ENCODE data around the gene ABHD1. TPM values are rescaled to one million over a fixed set of nuclear protein-coding genes. Genes with fewer than 3 reads are reported as not detected.

The ABHD1 gene
- polyA plus RNA-seq, 1 donor from 2014 or later = not detected

DNA sequence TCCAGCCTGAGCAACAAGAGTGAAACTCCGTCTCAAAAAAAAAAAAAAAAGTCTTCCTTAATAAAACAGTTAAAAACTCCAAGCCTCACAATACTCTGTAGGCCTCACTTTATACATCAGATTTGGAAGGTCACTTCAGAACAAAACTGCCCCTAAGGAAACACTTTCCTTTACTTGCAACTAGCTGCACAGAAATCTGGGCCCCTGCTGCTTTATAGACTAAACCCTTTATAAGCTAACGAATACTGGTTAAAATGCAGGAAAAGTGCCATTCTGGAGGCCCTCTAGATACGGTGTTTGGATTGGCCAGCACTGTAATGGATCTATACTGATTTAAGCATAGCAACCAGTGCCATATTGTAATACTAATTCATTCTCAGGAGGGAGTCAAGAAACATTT is 1.5 kb downstream of the ABHD1 start:
- Histone ChIP-seq H3F3A (ENCODE audit: insufficient read depth, low read length, poor library complexity, severe bottlenecking) (no peaks in the 10 kb centered on the region), H3K36me3 (ENCODE audit: insufficient read depth, low read length) (no peaks in the 10 kb centered on the region), H3K9me2 (ENCODE audit: insufficient read depth, low read length) (no peaks in the 10 kb centered on the region), H3K9ac (ENCODE audit: low read length) (no peak overlapping the region), H2AFZ (ENCODE audit: low read depth, low read length) (no peak overlapping the region), H3K27me3 (ENCODE audit: insufficient read depth, low read depth, low read length) (peaks cover 10% of the 10 kb centered on the region), H4K20me1 (ENCODE audit: insufficient read depth) (no peaks in the 10 kb centered on the region), H3K4me3 (ENCODE audit: low read length) (no peak overlapping the region), H3K9me3 (ENCODE audit: low read length) (no peaks in the 10 kb centered on the region), H3K4me2 (ENCODE audit: low read length) (no peak overlapping the region), H3K27ac (ENCODE audit: low read length) (no peak overlapping the region), H3K79me2 (replicated peaks; ENCODE audit: insufficient read depth, low read length) (no peaks in the 10 kb centered on the region)
- TF ChIP-seq MXI1 (conservative IDR thresholded peaks at IDR 0.05; ENCODE audit: poor library complexity, severe bottlenecking) (no peak), POLR2AphosphoS5 (IDR thresholded peaks at IDR 0.05) (no peak), EP300 (conservative IDR thresholded peaks at IDR 0.05; ENCODE audit: poor library complexity, severe bottlenecking) (no peak), RAD21 (conservative IDR thresholded peaks at IDR 0.05) (no peak), TAF1 (IDR thresholded peaks at IDR 0.05; ENCODE audit: low read depth) (no peak), SMC3 (conservative IDR thresholded peaks at IDR 0.05; ENCODE audit: poor library complexity) (no peak), EZH2 (IDR thresholded peaks at IDR 0.05; ENCODE audit: borderline replicate concordance, insufficient read depth, low read length, poor library complexity, severe bottlenecking) (no peak)
- TF ChIP-seq, protein P1, sequence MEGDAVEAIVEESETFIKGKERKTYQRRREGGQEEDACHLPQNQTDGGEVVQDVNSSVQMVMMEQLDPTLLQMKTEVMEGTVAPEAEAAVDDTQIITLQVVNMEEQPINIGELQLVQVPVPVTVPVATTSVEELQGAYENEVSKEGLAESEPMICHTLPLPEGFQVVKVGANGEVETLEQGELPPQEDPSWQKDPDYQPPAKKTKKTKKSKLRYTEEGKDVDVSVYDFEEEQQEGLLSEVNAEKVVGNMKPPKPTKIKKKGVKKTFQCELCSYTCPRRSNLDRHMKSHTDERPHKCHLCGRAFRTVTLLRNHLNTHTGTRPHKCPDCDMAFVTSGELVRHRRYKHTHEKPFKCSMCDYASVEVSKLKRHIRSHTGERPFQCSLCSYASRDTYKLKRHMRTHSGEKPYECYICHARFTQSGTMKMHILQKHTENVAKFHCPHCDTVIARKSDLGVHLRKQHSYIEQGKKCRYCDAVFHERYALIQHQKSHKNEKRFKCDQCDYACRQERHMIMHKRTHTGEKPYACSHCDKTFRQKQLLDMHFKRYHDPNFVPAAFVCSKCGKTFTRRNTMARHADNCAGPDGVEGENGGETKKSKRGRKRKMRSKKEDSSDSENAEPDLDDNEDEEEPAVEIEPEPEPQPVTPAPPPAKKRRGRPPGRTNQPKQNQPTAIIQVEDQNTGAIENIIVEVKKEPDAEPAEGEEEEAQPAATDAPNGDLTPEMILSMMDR (IDR thresholded peaks at IDR 0.05; ENCODE audit: poor library complexity, severe bottlenecking) = no peak
- TF ChIP-seq, protein P2, sequence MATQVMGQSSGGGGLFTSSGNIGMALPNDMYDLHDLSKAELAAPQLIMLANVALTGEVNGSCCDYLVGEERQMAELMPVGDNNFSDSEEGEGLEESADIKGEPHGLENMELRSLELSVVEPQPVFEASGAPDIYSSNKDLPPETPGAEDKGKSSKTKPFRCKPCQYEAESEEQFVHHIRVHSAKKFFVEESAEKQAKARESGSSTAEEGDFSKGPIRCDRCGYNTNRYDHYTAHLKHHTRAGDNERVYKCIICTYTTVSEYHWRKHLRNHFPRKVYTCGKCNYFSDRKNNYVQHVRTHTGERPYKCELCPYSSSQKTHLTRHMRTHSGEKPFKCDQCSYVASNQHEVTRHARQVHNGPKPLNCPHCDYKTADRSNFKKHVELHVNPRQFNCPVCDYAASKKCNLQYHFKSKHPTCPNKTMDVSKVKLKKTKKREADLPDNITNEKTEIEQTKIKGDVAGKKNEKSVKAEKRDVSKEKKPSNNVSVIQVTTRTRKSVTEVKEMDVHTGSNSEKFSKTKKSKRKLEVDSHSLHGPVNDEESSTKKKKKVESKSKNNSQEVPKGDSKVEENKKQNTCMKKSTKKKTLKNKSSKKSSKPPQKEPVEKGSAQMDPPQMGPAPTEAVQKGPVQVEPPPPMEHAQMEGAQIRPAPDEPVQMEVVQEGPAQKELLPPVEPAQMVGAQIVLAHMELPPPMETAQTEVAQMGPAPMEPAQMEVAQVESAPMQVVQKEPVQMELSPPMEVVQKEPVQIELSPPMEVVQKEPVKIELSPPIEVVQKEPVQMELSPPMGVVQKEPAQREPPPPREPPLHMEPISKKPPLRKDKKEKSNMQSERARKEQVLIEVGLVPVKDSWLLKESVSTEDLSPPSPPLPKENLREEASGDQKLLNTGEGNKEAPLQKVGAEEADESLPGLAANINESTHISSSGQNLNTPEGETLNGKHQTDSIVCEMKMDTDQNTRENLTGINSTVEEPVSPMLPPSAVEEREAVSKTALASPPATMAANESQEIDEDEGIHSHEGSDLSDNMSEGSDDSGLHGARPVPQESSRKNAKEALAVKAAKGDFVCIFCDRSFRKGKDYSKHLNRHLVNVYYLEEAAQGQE (IDR thresholded peaks at IDR 0.05; ENCODE audit: borderline replicate concordance) = no peak

DNA sequence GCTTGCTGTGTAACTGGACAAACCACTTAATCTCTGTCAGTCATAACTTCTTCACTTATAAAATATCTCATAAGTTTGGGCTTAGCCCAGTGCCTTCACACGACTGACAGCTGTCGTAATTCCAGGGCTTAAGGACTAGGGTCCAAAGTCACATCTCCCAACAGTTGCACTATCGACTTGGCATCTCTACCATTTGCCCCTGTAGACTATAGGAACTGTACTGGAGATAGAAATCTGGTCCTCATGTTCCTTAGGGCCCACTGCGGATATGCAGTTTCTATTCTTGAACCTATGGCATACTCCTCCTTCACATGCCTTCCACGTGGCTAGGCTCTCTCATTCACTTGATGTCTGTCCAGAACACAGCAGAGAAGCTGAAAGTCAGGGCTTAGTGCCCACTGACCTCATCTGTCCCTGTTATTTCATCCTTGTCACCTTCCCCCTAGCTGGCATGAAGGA is 2.7 kb downstream of the ABHD1 start:
- peaks cover 6% of the 10 kb centered on the region for H3K27me3 ChIP-seq (ENCODE audit: insufficient read depth, low read depth, low read length)
- no peak overlapping the region for H3K4me3 ChIP-seq (ENCODE audit: low read length)
- H3K79me2 ChIP-seq (replicated peaks; ENCODE audit: insufficient read depth, low read length) = no peaks in the 10 kb centered on the region
- H3K27ac ChIP-seq (ENCODE audit: low read length) = no peak overlapping the region
- H4K20me1 ChIP-seq (ENCODE audit: insufficient read depth) = no peaks in the 10 kb centered on the region
- no peaks in the 10 kb centered on the region for H3K9me3 ChIP-seq (ENCODE audit: low read length)
- no peak overlapping the region for H3K9ac ChIP-seq (ENCODE audit: low read length)
- no peak overlapping the region for H2AFZ ChIP-seq (ENCODE audit: low read depth, low read length)
- TF ChIP-seq EZH2 (IDR thresholded peaks at IDR 0.05; ENCODE audit: borderline replicate concordance, insufficient read depth, low read length, poor library complexity, severe bottlenecking) (no peak), EP300 (conservative IDR thresholded peaks at IDR 0.05; ENCODE audit: poor library complexity, severe bottlenecking) (no peak), RAD21 (conservative IDR thresholded peaks at IDR 0.05) (no peak)
- no peaks in the 10 kb centered on the region for H3K9me2 ChIP-seq (ENCODE audit: insufficient read depth, low read length)
- no peak overlapping the region for H3K4me2 ChIP-seq (ENCODE audit: low read length)
- no peaks in the 10 kb centered on the region for H3F3A ChIP-seq (ENCODE audit: insufficient read depth, low read length, poor library complexity, severe bottlenecking)
- H3K36me3 ChIP-seq (ENCODE audit: insufficient read depth, low read length) = no peaks in the 10 kb centered on the region

Data from neural cell (in vitro differentiated cells).